G401 (cell line): Measurements from ENCODE around the gene EHD4. TPM values are rescaled to one million over a fixed set of nuclear protein-coding genes. Genes with fewer than 3 reads are reported as not detected.

ENCODE experiments used
- DNase-seq: peaks from one replicate; pipeline ENCODE4 v3.0.0-alpha.2; 2015; ENCODE audit warnings: low spot score
- in situ Hi-C: cut with HindIII; loops from 2 replicates; pipeline ENCODE4 v1.10.0; 2016; ENCODE audit warnings: low sequenced_read_pairs, mixed read lengths
- total RNA-seq: library from RNA; depleted of rRNA; stranded (reverse); fragments of >200 nt; shearing (Covaris generic); gene quantifications from 2 replicates; pipeline ENCODE4 v1.2.3, GENCODE V29; 2014

The EHD4 gene
- total RNA-seq, 1 experiment from 2014 or later = 8.8 TPM

DNA sequence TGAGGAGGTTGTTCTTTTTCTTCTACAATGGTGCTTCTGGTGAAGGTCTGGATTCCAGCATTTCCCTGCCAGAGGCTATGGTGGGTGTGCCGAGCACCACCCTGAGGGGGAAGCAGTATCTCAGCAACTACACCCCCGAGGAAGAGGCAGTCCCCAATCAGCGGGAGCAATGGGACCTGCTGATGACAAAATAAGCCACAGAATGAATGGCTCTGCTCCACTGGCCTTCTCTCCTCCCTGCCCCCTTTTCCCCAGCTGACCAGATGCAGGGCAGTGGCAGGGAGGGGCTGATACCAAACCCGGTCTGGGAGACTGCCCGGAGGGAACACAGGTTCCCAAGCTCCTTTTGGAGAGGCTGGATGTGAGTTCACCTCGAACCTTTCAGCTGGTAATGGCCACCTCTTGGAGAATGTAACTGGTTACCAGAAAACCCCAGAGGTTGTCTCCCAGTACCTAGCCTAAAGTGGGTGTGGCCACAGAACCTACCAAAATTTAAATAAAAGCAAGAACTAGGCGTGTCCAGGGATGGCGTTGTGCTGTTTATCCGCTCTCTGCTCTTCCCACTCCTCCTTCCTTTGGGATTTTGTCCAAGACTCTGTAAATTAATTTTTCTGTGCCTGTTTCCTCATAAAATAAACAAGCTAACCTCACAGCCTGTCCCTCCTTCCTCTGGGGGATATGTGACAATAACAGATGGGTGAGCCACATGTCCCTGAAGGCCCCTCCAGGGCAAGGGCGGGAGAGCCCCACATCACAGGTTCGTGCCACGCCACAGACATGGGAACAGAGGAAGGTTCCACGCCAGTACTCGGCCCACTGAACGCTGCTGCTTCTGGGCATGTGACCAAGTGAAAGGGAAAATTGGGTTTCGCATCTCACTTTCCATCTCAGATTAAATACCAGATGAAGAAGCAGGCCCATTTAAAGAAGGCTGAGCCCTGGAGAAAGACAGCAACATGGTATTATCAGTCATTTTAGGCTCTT is 43.4 kb downstream of the EHD4 start:
- in situ Hi-C loops = no loop called here
- DNase-seq = peak; percentile 65

DNA sequence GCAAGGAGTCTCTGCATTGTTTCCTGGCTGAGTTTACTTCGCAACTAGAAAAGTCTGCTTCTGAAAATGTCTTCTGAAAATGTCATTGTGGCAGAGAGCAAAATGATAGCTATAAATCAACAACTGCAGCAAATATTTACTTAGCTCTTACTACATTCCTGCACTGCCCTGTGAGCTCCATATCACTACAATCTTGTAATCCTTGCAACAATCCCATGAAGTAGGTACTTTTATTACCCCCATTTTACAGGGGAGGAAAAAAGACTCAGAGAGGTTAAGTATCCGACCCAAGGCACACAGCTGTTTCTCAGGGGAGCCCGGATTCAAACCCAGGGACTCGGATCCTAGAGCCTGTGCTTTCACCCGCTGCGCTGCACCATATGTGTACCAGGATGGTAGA is 44.3 kb downstream of the EHD4 start:
- in situ Hi-C loops = no loop called here
- no peak for DNase-seq

DNA sequence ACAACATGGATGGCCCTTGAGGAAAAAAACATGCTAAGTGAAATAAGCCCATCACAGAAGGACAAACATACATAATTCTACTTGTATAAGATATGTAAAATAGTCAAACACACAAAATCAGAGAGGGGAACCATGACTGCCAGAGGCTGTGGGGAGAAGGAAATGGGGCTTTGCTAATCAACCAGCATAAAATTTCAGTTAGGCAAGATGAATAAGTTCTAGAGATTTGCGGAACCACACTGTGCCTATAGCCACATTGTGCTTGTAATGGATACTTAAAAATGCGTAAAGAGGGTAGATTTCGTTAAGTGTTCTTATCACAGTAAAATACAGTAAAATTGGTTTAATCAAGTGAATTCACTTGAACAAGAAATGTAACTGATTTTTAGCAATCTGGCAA is 44.8 kb downstream of the EHD4 start:
- no peak for DNase-seq
- in situ Hi-C loops = no loop called here

DNA sequence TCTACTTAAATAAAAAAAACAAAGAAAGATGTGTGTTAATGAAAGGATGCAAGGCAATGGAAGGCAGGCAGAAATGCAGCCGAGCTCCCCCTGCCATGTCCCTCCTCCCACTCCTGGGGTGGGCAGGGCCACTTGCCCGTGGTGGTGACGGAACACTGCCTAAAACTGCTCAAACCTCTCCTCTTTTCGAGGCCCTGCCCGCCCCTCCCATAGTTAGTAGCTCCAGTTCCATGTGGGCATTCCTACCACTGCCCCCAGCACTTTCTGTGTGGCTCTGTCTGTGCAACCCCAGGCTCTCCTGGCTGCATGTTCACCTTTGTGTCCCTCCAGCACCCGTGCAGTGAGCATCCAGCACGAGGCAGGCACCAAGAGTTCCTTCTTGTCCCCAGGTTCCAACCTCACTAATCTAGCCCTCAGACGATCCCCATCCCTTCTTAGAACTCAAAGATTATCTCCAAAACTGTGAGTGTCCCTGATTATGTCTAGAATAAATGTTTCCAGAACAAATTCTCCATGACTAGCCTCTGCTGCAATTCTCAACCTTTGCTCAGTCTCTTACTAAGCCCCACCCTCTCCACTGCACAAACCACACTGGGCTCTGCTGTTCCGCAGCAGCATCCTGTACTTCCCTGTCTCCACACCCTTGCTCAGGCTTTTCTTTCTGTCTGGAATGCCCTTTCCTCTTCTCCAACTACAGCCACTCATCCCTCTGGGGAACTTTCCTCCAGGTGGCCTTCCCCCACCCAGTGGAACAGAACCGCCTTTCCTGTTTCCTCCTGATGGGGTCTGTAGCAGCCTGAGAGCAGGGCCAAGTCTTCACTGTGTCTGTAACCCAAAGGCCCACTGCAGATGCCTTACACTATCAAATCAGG is 45.9 kb downstream of the EHD4 start:
- no peak for DNase-seq
- in situ Hi-C loops = no loop called here

DNA sequence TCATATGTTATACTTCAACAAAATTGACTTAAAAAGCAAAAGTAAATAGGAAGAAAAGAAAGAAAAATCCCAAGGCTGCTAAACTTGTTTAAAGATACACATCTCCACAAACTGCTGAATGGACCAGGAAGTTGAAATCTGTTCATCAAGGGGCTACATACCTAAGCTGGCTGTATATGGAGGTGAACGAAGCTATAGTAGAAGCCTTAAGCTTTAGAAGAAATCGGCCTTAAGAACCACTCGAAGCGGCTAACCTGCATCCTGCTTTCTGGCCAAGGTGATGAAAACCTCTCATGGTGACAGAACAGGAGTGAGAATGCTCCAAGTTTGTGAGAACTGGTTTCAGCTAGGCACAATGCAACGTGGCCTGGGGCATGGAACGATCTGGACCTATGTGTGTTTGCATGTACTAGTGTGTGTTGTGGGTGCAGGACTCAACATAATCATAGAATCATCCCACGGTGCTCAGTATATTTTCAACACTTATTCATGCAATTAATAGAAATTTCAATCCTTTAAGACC is 47.2 kb downstream of the EHD4 start:
- in situ Hi-C loops = no loop called here
- DNase-seq = no peak

DNA sequence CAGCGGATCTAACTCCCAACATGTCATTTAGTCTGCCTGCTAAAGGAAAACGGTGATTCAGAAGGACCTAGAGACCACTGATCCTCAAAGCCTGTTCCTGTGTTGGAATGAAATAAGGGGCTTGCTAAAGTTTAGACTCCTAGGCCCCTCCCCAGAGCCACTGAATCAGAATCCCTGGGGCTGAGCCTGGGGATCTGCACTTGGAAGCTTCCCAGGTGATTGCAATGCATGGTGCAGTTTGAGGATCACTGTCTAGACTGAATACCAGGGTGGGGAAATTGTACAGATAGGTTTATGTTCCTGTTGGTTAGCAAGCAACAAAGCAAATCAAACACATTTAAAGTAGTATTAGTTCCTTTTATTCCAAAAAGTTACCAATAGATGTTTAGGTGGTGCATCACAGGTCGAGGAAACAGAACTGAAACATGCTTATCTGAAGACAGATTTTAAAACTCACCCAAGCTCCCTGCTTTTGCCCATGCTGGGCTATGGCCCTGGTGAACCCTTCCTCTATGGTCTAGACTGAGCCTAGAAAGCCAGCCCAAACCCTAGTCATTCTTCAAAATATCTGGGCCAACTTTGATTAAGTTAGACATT is 48.9 kb downstream of the EHD4 start:
- no peak for DNase-seq
- in situ Hi-C loops = no loop called here

DNA sequence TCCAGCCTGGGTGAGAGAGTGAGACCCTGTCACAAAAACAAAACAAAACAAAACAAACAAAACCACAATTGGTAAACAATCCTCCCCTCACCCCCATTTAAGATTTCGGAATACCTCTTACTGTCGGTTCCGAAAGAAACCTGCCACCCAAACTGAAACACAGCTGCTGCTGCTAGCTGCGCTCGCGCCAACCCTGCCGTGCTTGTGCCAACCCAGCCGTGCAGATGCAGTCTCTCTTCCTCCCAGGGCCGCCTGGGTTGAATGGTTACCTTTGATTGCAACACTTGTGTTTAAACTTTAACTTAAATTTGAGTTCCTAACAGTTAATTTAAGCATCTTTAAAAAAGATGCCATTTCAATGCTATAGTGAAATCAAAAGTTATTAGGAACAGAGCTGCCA is 50.0 kb downstream of the EHD4 start:
- DNase-seq = no peak
- in situ Hi-C loops = no loop called here

DNA sequence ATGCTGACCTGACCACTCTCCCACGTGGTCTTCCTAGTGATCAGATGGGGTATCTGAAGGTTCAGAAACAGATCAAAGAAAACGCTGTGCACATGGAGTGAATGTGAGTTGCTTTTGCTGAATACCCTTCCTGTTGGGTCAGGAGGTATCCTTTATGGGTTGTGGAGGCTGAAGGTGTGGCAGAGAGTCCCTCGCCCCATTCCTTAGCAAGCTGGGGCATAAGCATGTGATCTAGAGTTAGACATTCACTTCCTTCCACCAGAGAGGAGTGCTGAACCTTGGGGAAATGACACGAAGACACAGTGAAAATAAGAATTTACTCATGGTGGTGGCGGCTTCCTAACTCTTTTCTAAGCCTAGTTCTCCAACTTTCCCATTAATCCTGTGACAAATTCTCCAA is 50.7 kb downstream of the EHD4 start:
- no peak for DNase-seq
- in situ Hi-C loops = no loop called here

DNA sequence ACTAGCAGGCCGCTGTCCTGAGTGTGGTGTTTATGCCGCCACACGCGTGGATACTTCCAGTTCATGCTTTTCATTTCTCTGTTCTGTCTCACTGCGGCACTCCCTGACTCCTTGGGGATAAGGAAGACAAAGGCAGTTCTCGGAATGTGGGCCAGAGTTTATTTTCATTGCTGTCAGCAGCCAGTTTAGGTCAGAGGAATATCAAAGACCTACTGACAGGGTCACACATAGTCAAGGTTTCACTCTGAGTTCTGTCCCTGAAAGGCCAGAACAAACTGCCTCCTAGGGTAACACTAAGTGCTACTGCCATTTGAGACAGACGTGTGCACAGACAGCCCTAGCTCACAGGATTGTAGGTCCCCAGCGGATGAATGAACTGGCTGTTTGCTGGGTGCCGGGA is 51.2 kb downstream of the EHD4 start:
- in situ Hi-C loops = no loop called here
- no peak for DNase-seq

DNA sequence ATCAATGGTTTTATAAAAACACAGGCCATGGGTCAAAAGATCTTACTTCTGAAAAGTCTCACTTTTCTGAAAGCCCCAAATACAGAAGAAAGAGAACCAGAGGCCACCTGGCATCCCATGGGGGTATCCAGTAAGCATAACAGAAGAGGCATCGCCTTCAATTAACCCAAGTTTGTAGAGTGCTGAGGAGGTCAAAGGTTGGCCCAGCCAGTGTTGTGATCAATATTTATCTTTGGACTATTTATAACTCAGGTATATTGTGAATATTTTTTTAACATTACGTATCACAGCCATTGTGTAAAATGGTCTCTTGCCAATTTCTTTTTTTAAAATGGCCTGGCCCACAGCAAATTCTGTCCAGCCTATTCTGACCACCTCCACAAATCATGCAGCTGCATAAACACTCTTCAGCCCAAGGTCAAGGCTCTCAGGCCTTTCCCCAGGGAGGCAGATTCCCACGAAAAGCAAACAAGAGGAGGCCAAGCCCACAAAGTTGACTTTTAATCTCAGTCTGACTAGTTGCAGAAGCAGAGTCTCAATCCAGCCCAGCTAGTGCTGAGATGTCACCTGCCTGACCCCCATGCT is 52.3 kb downstream of the EHD4 start:
- in situ Hi-C loops = no loop called here
- no peak for DNase-seq

DNA sequence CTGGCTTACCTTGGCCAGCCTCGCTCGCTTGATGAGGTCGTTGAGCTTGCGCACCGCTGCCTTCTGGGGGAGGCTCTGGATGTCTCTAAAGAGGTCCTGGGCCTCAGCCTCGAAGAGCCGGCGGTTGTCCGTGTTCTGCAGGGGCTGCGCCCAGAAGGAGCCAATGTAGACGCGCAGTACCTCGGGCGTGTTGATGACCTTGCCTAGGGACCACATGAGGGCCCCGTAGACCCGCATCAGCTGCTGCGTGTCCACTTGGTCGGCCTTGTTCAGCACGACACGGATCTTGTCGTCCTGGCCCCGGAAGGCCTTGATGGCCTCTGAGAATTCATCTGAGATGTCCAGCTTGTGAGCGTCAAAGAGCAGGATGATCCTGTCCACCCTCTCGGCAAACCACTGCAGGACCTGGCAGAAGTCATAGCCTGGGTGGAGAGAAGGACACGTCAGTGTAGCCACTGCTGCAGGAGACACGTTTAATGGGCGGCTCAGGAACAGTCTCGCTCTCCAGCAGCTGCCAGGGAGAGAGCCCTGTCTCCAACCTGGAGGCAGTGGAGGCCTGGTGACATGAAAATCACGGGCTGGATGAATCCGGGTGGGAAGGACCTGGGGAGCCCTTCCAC is 53.0 kb downstream of the EHD4 start:
- in situ Hi-C loops = no loop called here
- no peak for DNase-seq

DNA sequence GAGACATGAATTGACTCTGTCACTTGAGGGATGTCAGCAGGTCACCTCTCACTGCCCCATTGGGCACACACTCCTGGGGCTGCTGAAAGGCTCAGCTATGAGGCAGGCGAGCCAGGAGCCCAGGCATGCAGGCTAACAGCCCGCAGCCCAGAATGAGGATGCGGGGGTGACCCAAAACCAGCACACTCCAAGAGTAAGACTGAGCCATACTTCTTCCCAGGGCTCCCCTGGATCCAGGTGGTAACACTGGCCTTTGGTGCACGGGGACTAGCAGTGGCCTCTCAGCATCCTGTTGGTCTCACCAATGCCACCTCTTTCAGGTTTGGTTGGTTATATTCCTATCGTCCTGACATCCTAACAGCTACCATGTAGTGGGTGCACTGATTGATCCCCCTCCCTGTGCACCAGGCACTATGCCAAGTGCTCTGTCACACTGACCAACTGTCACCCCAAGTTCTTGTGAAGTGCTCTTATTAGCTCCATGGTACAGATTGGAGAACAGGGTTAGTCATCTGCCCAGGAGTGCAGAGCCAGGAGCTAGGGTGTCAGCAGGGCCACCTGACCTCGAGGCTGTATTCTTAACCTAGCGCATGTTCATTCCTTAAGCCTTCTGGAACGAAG is 53.7 kb downstream of the EHD4 start:
- DNase-seq = no peak
- in situ Hi-C loops = no loop called here

DNA sequence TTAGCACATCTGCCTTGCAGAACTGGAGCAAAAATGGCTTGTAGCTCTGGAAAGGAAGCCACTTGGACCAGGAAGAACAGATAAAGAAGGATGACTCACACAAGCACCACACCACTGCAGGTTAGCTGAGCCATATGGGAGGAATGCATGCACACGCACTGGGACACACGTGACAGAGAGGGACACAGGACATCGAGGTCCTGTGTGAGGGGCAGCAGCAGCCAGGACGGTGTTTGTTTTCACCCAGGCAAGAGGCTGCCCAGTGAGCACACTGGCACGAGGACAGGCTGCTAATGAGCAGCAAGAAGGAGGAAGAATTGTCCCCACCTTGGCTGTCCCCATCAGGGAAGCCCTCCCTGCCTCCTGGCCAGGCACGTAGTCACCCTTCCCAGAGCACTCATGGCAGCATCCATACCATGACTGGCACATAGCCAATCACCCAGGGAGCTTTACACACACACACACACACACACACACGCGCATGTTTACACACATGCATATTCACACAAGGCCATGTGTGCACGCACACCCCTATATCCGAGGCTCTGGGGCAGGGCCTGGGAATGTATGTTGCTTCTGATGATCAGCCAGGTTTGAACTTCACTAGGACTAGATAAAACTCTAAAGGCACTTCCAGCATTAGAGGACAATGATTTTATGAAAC is 54.5 kb downstream of the EHD4 start:
- in situ Hi-C loops = no loop called here
- no peak for DNase-seq

DNA sequence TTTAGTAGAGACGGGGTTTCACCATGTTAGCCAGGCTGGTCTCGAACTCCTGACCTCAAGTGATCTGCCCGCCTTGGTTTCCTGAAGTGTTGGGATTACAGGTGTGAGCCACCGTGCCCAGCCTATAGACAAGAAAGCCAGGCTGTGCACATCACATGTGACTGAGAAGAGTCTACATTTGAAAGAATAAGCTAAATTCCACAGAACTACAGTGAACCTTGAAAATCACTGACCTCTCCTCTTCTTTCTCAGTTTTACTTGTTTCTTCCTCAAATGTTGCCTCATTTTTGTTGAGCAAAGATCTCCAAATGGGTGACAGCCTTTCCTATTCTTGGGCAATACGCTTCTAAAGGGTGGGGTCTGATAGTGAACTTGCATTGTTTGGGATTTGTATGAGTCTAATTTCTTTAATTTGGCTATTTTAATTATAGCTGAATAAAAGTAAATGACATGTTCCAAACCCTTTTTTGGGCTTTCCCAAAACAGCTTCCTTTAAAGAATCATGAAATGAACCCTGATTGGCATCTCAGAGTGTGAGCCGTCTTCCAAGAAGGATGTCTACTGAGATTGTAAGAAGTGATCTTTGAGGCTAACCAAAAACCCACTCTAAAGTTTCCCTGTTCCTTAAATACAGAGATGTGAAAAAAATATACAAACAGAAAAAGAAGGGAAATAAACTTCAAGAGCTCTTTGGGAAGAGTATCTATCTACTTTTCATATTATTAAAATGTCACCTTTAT is 56.9 kb downstream of the EHD4 start:
- DNase-seq = no peak
- in situ Hi-C loops = no loop called here

DNA sequence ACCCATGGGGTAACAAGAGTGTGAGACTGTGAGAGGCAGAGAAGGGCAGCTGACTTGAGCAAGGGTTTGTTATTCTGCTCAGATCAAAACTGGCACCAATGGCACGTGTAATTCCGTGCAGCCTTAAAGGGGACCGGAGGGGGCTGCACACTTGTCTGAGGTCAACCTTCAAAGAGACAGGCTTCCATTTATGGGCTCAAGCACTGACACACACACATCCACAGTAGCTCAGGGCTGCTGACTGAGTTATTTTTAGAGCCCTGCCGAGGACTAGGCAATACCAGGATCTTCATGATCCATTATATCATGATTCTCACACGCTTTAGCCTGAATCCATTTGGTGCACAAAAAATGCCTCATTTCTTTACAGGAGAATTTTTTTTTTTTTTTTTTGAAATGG is 57.9 kb downstream of the EHD4 start:
- no peak for DNase-seq
- in situ Hi-C loops = no loop called here

DNA sequence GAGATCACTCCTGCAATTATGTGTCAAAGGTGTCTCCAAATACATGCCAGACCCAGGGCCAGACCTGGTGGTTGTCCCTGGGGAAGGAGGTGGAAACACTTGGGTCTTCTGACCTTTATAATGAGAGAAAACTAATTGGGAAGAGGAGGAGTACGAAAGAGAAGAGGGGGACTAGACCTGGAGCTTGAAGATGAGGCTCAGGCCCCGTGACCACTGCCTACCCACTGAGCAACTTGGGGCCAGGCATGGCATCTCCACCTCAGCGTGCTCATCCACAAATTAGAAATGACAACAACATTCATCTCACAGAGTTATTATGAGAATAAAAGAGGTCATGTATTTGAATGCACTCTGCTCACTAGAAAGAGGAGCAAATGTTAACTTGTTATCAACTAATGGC is 59.1 kb downstream of the EHD4 start:
- peak; percentile 69 for DNase-seq
- in situ Hi-C loops = no loop called here

DNA sequence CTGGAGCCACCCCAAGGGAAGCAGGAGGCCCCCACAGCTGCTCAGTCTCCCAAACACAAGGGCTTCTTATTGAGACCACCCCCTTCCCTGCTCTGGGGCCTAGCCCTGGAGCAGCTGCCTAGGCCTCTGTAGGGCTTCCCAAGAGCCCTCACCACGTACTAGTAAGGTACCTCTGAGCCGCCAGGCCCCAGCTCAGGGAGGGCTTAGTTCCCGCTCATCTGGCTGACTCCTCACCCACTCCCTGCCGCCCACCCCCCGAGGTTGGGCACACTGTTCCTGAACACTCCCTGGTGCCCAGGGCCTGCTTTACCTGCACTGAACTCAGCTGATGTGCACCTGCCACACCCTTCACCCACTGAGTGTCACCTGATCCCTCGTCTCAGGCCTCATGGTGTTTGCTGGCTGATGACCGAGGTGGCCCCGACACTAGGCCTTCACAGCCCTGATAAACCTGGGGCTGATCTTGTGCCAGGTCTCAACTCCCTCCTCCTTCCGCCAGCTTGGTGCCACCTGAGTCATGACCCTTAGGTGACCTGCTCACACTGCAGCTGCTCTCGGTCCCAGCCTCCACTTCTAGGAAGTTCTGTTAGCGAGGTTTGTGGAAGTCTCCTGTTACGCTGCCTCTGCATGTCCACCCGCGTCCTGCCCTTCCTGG is 60.5 kb downstream of the EHD4 start:
- in situ Hi-C loops = no loop called here
- no peak for DNase-seq
